Tibial nerve (tissue), 4 donors: Measurements from ENCODE around the gene ANKRD49.

Experiments
- CTCF ChIP-seq, 5 experiments: fragments of 200-600 bp in 3 of 5; fragments of 450-650 bp in 2 of 5; sonication (generic) in 3 of 5; IDR thresholded peaks; one replicate each; pipeline ENCODE4 v1.5.1; 2016 to 2019; ENCODE audit warnings: antibody characterized with exemption in 5 of 5, mild to moderate bottlenecking in 3 of 5, moderate library complexity in 2 of 5
- EP300 ChIP-seq, 2 donors: sonication (generic); formaldehyde crosslinking; IDR thresholded peaks; one replicate each; pipeline ENCODE4 v1.6.1; 2017; ENCODE audit warnings: antibody characterized with exemption in 2 of 2, mild to moderate bottlenecking in 1 of 2
- POLR2A ChIP-seq, 2 donors: fragments of 450-650 bp; IDR thresholded peaks; one replicate each; pipeline ENCODE4 v1.6.1; 2017; ENCODE audit warnings: antibody characterized with exemption in 2 of 2, mild to moderate bottlenecking in 2 of 2, moderate library complexity in 2 of 2

- TF ChIP-seq CTCF (IDR thresholded peaks at IDR 0.05) (no peak), POLR2A (IDR thresholded peaks at IDR 0.05) (no peak), EP300 (IDR thresholded peaks at IDR 0.05) (no peak)
Observed at GRCh38 chr11:94549146-94549545, 55.4 kb downstream of the ANKRD49 start.
